GM12878 (cell line): ENCODE data around the gene ADGRL3. TPM values are rescaled to one million over a fixed set of nuclear protein-coding genes. Genes with fewer than 3 reads are reported as not detected.

ENCODE experiments used
- ATAC-seq: fragments of 200-7000 bp; cut with Tn5 transposase; 3 replicates; pipeline ENCODE4 v1.9.1; 2020; ENCODE audit warnings: mild to moderate bottlenecking, moderate library complexity
- BruUV-seq: library from RNA; stranded (reverse); fragments of 400-500 nt; replicated peaks from 2 replicates; lab custom pipeline; 2021; lab: Mats Ljungman, UMichigan
- CTCF ChIA-PET: fragments of 300-600 bp; sonication (Branson Sonifier 250); formaldehyde crosslinking; extraction: SDS; loops from one replicate; lab custom pipeline; 2021; ENCODE audit warnings: inconsistent platforms; lab: Yijun Ruan, JAX
- POLR2A ChIA-PET: fragments of 350-600 bp; formaldehyde crosslinking; extraction: SDS; loops from one replicate; lab custom pipeline; 2021; ENCODE audit warnings: inconsistent platforms; lab: Charles Lee
- RAD21 ChIA-PET: fragments of 300-600 bp; sonication (Branson Sonifier 250); formaldehyde crosslinking; loops from one replicate; lab custom pipeline; 2023; ENCODE audit warnings: antibody characterized with exemption; ENCODE audit not compliant: unreplicated experiment; lab: Charles Lee
- SMC1A ChIA-PET: fragments of 300-600 bp; sonication (Branson Sonifier 250); formaldehyde crosslinking; loops from one replicate; lab custom pipeline; 2023; ENCODE audit not compliant: unreplicated experiment, uncharacterized antibody; lab: Charles Lee
- DNase-seq: peaks from one replicate; pipeline ENCODE4 v3.0.0-alpha.2; 2011; ENCODE audit warnings: low read depth, low spot score
- FAIRE-seq: peaks from 3 replicates; lab custom pipeline; 2011; peaks lifted over from hg19 to GRCh38; lab: Jason Lieb, UNC
- H2AFZ ChIP-seq: 2 replicates; pipeline ENCODE4 v1.6.0; 2011; ENCODE audit warnings: low read depth, low read length, control low read depth; ENCODE audit not compliant: control insufficient read depth
- H3K27ac ChIP-seq: 2 replicates; pipeline ENCODE4 v1.5.1; 2011; ENCODE audit warnings: control low read depth; ENCODE audit not compliant: control insufficient read depth, insufficient read depth
- H3K27me3 ChIP-seq, 2 experiments: replicated peaks in 1 of 2; 2 replicates each; pipeline versions ENCODE4 v1.6.0 to v1.6.1; 2011; ENCODE audit warnings: low read length in 1 of 2; ENCODE audit not compliant: control insufficient read depth in 2 of 2, insufficient read depth in 2 of 2
- H3K36me3 ChIP-seq, 2 experiments: 2 replicates each; pipeline ENCODE4 v1.5.1; 2011; ENCODE audit warnings: low read length in 1 of 2; ENCODE audit not compliant: control insufficient read depth in 2 of 2, insufficient read depth in 2 of 2
- H3K4me1 ChIP-seq: 2 replicates; pipeline ENCODE4 v1.6.1; 2011; ENCODE audit warnings: mild to moderate bottlenecking, low read length, moderate library complexity, mixed read lengths; ENCODE audit not compliant: control insufficient read depth, insufficient read depth
- H3K4me2 ChIP-seq: 2 replicates; pipeline ENCODE4 v1.6.0; 2011; ENCODE audit warnings: control low read depth; ENCODE audit not compliant: control insufficient read depth, insufficient read depth
- H3K4me3 ChIP-seq: fragments of 200-600 bp; sonication (generic); 2 replicates; pipeline ENCODE4 v1.5.1; 2016
- H3K79me2 ChIP-seq: 2 replicates; pipeline ENCODE4 v1.6.0; 2011; ENCODE audit warnings: low read length; ENCODE audit not compliant: control insufficient read depth, insufficient read depth
- H3K9ac ChIP-seq: 2 replicates; pipeline ENCODE4 v1.8.0; 2011; ENCODE audit warnings: low read length, control low read depth, mixed read lengths; ENCODE audit not compliant: control insufficient read depth, insufficient read depth
- H3K9me3 ChIP-seq: replicated peaks from 3 replicates; pipeline ENCODE4 v1.5.1; 2011; ENCODE audit warnings: mild to moderate bottlenecking, low read length; ENCODE audit not compliant: control insufficient read depth, insufficient read depth
- H4K20me1 ChIP-seq: 2 replicates; pipeline ENCODE4 v1.6.0; 2011; ENCODE audit not compliant: control insufficient read depth, insufficient read depth
- BCL11A ChIP-seq: IDR thresholded peaks from 2 replicates; pipeline ENCODE4 v1.6.1; 2011; ENCODE audit warnings: low read depth, low read length
- BRCA1 ChIP-seq: IDR thresholded peaks from 2 replicates; pipeline ENCODE4 v1.6.1; 2011; ENCODE audit warnings: low read depth, low read length, improper control_type of control experiment
- GATAD2B ChIP-seq: fragments of 450-650 bp; conservative IDR thresholded peaks from 2 replicates; pipeline ENCODE4 v1.6.1; 2017; ENCODE audit warnings: low read depth, mild to moderate bottlenecking, moderate library complexity
- HCFC1 ChIP-seq: fragments of 150-350 bp; IDR thresholded peaks from 2 replicates; pipeline ENCODE4 v1.6.1; 2014; ENCODE audit warnings: low read length
- KLF5 ChIP-seq: fragments of 450-650 bp; IDR thresholded peaks from 2 replicates; pipeline ENCODE4 v1.6.1; 2014; ENCODE audit warnings: mild to moderate bottlenecking; ENCODE audit not compliant: partially characterized antibody
- NFYB ChIP-seq: IDR thresholded peaks from 2 replicates; pipeline ENCODE4 v1.6.1; 2011; ENCODE audit warnings: low read depth, mild to moderate bottlenecking, low read length, improper control_type of control experiment, moderate library complexity; ENCODE audit not compliant: insufficient read depth
- NKRF ChIP-seq: fragments of 450-650 bp; conservative IDR thresholded peaks from 2 replicates; pipeline ENCODE4 v1.6.1; 2017; ENCODE audit warnings: mild to moderate bottlenecking, moderate library complexity
- PML ChIP-seq: IDR thresholded peaks from 2 replicates; pipeline ENCODE4 v1.6.1; 2012; ENCODE audit warnings: low read length, inconsistent platforms
- POLR2A ChIP-seq: IDR thresholded peaks from 2 replicates; pipeline ENCODE4 v1.6.1; 2011; ENCODE audit warnings: low read depth, mild to moderate bottlenecking, low read length
- POLR2AphosphoS5 ChIP-seq: IDR thresholded peaks from 2 replicates; pipeline ENCODE4 v1.6.1; 2011; ENCODE audit warnings: mild to moderate bottlenecking, low read length, inconsistent platforms
- RELB ChIP-seq: fragments of 450-650 bp; IDR thresholded peaks from 2 replicates; pipeline ENCODE4 v1.6.1; 2017; ENCODE audit warnings: low read depth, mild to moderate bottlenecking, moderate library complexity
- REST ChIP-seq: IDR thresholded peaks from 2 replicates; pipeline ENCODE4 v1.6.1; 2012; ENCODE audit warnings: mild to moderate bottlenecking, low read depth, low read length
- SMAD5 ChIP-seq: IDR thresholded peaks from 2 replicates; pipeline ENCODE4 v1.6.1; 2016; ENCODE audit warnings: antibody characterized with exemption, low read depth
- SPI1 ChIP-seq: IDR thresholded peaks from 2 replicates; pipeline ENCODE4 v1.6.1; 2011; ENCODE audit warnings: low read depth, mild to moderate bottlenecking, low read length, moderate library complexity, borderline replicate concordance; ENCODE audit not compliant: insufficient read depth
- SUZ12 ChIP-seq: fragments of 200-600 bp; sonication (generic); IDR thresholded peaks from one replicate; pipeline ENCODE4 v1.6.1; 2018; ENCODE audit warnings: antibody characterized with exemption, mild to moderate bottlenecking; ENCODE audit not compliant: unreplicated experiment
- ZBED1 ChIP-seq: IDR thresholded peaks from 2 replicates; pipeline ENCODE4 v1.6.1; 2016; ENCODE audit warnings: borderline replicate concordance
- ZBTB33 ChIP-seq: fragments of 450-650 bp; IDR thresholded peaks from 2 replicates; pipeline ENCODE4 v1.6.1; 2017; ENCODE audit warnings: mild to moderate bottlenecking
- WGBS: methylation state at CpG from one replicate; pipeline ENCODE4 v1.1.6; 2016; ENCODE audit warnings: low lambda C conversion rate; ENCODE audit not compliant: insufficient replicate concordance, insufficient coverage; ENCODE audit errors: missing lambda C conversion rate; 5-methylcytosine and 5-hydroxymethylcytosine counted together
- in situ Hi-C: fragments of 300-500 bp; cut with MboI; formaldehyde crosslinking; loops from 9 replicates; pipeline ENCODE4 v1.14.3; 2018; ENCODE audit warnings: mixed read lengths
- intact Hi-C: fragments of 100-400 bp; cut with micrococcal nuclease; formaldehyde crosslinking; loops from one replicate; pipeline ENCODE4 v1.14.2; 2022; ENCODE audit not compliant: unreplicated experiment
- polyA plus RNA-seq, 11 experiments: library from polyadenylated mRNA; depleted of rRNA in 4 of 11; unstranded in 6 of 11; stranded (reverse) in 5 of 11; fragments of >200 nt; fragmentation: Nextera tagmentation in 4 of 11; fragmentation: Illumina TruSeq in 1 of 11; extraction: Ambion mirVana in 4 of 11; extraction: Trizol in 1 of 11; gene quantifications; 1 replicate in 1 of 11; 2 replicates in 10 of 11; pipeline versions ENCODE4 v1.2.1 to v1.2.3, GENCODE V29; 2011 to 2016; ENCODE audit warnings: inconsistent platforms in 2 of 11, missing spikeins in 2 of 11, low read depth in 1 of 11
- total RNA-seq, 4 experiments: library from RNA; depleted of rRNA in 3 of 4; stranded (reverse); fragments of >200 nt in 3 of 4; fragmentation: Illumina TruSeq in 1 of 4; extraction: Trizol in 1 of 4; gene quantifications; 2 replicates each; pipeline versions ENCODE4 v1.2.1 to v1.2.3, GENCODE V29; 2013 to 2021

The ADGRL3 gene
- total and polyA plus RNA-seq, 10 of the 15 experiments (the other 5 are each of a cell fraction or from before 2014, with no cell fraction given) = 1.1 TPM; not detected in 9

GRCh38 chr4:61752617-61753016 lies 552.5 kb downstream of the ADGRL3 start:
- BruUV-seq = no TSS peak
- no peaks in the 10 kb centered on the region for H4K20me1 ChIP-seq
- H2AFZ ChIP-seq = no peak overlapping the region
- FAIRE-seq (no peak), DNase-seq (no peak), ATAC-seq (no peak)
- in situ Hi-C loops (no loop called here), intact Hi-C loops (no loop called here)
- H3K4me1 ChIP-seq = no peaks in the 10 kb centered on the region
- H3K9me3 ChIP-seq = no peaks in the 10 kb centered on the region
- ChIA-PET SMC1A (no interaction called here), RAD21 (no interaction called here), POLR2A (no interaction called here), CTCF (interaction anchor here (0.5 kb wide), 1 partner anchor 10 kb away, joined by 4 read pairs; no protein-coding TSS in a partner anchor)
- no peak overlapping the region for H3K4me3 ChIP-seq
- no peaks in the 10 kb centered on the region for H3K79me2 ChIP-seq
- H3K9ac ChIP-seq = no peak overlapping the region
- no peak overlapping the region for H3K4me2 ChIP-seq
- H3K27me3 ChIP-seq = no peaks in the 10 kb centered on the region
- 3% methylated on average over 2 of the region's 2 CpGs for WGBS
- no peaks in the 10 kb centered on the region for H3K36me3 ChIP-seq
- no peak overlapping the region for H3K27ac ChIP-seq
- TF ChIP-seq NKRF (no peak), GATAD2B (no peak), PML (no peak), RELB (no peak), NFYB (no peak), SMAD5 (no peak), BCL11A (no peak), ZBED1 (no peak), POLR2AphosphoS5 (no peak), BRCA1 (no peak), SUZ12 (no peak), HCFC1 (no peak), ZBTB33 (no peak), SPI1 (no peak), POLR2A (no peak), KLF5 (no peak), REST (no peak)
